HepG2 (cell line): ENCODE data around the gene FAM89B. TPM values are rescaled to one million over a fixed set of nuclear protein-coding genes. Genes with fewer than 3 reads are reported as not detected.

ENCODE experiments used
- ARID4A ChIP-seq: sonication (generic); formaldehyde crosslinking; IDR thresholded peaks from 2 replicates; pipeline ENCODE4 v1.5.0; 2020; ENCODE audit warnings: mild to moderate bottlenecking, missing genetic modification reagents, borderline replicate concordance
- ATF3 ChIP-seq: sonication (generic); formaldehyde crosslinking; IDR thresholded peaks from 2 replicates; pipeline ENCODE4 v1.4.0; 2020; ENCODE audit warnings: missing genetic modification reagents
- DZIP1 ChIP-seq: sonication (generic); formaldehyde crosslinking; IDR thresholded peaks from 2 replicates; pipeline ENCODE4 v1.5.0; 2020; ENCODE audit warnings: mild to moderate bottlenecking, missing genetic modification reagents
- FOXP1 ChIP-seq, 2 experiments: fragments of 450-650 bp in 1 of 2; IDR thresholded peaks; 2 replicates each; pipeline ENCODE4 v1.6.1; 2017 to 2018; ENCODE audit warnings: antibody characterized with exemption in 1 of 2
- GATAD1 ChIP-seq: IDR thresholded peaks from 2 replicates; pipeline ENCODE4 v1.6.1; 2016; ENCODE audit warnings: missing genetic modification reagents, missing compliant biosample characterization
- HNF4A ChIP-seq: sonication (generic); formaldehyde crosslinking; IDR thresholded peaks from 2 replicates; pipeline ENCODE4 v1.4.0; 2020; ENCODE audit warnings: missing genetic modification reagents
- NR2C2 ChIP-seq: sonication (generic); formaldehyde crosslinking; IDR thresholded peaks from 2 replicates; pipeline ENCODE4 v1.4.0; 2020; ENCODE audit warnings: missing genetic modification reagents, mild to moderate bottlenecking, moderate library complexity, borderline replicate concordance
- SALL2 ChIP-seq: sonication (generic); formaldehyde crosslinking; IDR thresholded peaks from 2 replicates; pipeline ENCODE4 v1.8.1; 2023; ENCODE audit warnings: mild to moderate bottlenecking, missing genetic modification reagents, inconsistent platforms
- SOX5 ChIP-seq: IDR thresholded peaks from 2 replicates; pipeline ENCODE4 v1.6.1; 2016; ENCODE audit warnings: borderline replicate concordance
- THAP9 ChIP-seq: sonication (generic); formaldehyde crosslinking; IDR thresholded peaks from 2 replicates; pipeline ENCODE4; 2020; ENCODE audit warnings: missing genetic modification reagents, mild to moderate bottlenecking, borderline replicate concordance
- ZFAT ChIP-seq: sonication (generic); formaldehyde crosslinking; conservative IDR thresholded peaks from 2 replicates; pipeline ENCODE4 v1.8.1; 2023; ENCODE audit warnings: missing genetic modification reagents, inconsistent platforms
- ZNF264 ChIP-seq: sonication (generic); formaldehyde crosslinking; IDR thresholded peaks from 2 replicates; pipeline ENCODE4 v1.4.0; 2020; ENCODE audit warnings: missing genetic modification reagents
- ZNF317 ChIP-seq: sonication (generic); formaldehyde crosslinking; IDR thresholded peaks from 2 replicates; pipeline ENCODE4 v1.5.0; 2020; ENCODE audit warnings: mild to moderate bottlenecking, missing genetic modification reagents
- ZNF501 ChIP-seq: sonication (generic); formaldehyde crosslinking; IDR thresholded peaks from 2 replicates; pipeline ENCODE4 v1.5.1; 2020; ENCODE audit warnings: mild to moderate bottlenecking, moderate library complexity, missing genetic modification reagents
- ZNF512 ChIP-seq: sonication (generic); formaldehyde crosslinking; IDR thresholded peaks from 2 replicates; pipeline ENCODE4 v1.4.0; 2020; ENCODE audit warnings: mild to moderate bottlenecking, missing genetic modification reagents
- ZNF547 ChIP-seq: sonication (generic); formaldehyde crosslinking; IDR thresholded peaks from 2 replicates; pipeline ENCODE4 v1.5.1; 2020; ENCODE audit warnings: mild to moderate bottlenecking, missing genetic modification reagents
- ZNF790 ChIP-seq: sonication (generic); formaldehyde crosslinking; IDR thresholded peaks from 2 replicates; pipeline ENCODE4 v1.8.0; 2022; ENCODE audit warnings: missing genetic modification reagents, mild to moderate bottlenecking, borderline replicate concordance
- polyA plus RNA-seq, 8 experiments: library from polyadenylated mRNA; depleted of rRNA in 3 of 8; stranded (reverse) in 7 of 8; unstranded in 1 of 8; fragments of >200 nt; fragmentation: Illumina TruSeq in 4 of 8; extraction: Trizol in 4 of 8; gene quantifications; 2 replicates each; pipeline versions ENCODE4 v1.2.1 to v1.2.3, GENCODE V29; 2011 to 2016; ENCODE audit warnings: low read depth in 4 of 8, missing spikeins in 1 of 8, mixed read lengths in 1 of 8; ENCODE audit not compliant: insufficient read depth in 1 of 8
- total RNA-seq, 5 experiments: library from RNA; depleted of rRNA; stranded (reverse); fragments of >200 nt; fragmentation: Illumina TruSeq; extraction: Trizol; gene quantifications; 2 replicates each; pipeline ENCODE4 v1.2.3, GENCODE V29; 2016; ENCODE audit warnings: low read depth in 1 of 5

Gene FAM89B
- total and polyA plus RNA-seq, 2 of the 13 experiments (the other 11 are each of a cell fraction or from before 2014, with no cell fraction given) = 5.7 to 8.0 TPM

GRCh38 chr11:65540290-65541092 is 31.8 kb upstream of the FAM89B start (continued):
- TF ChIP-seq THAP9 (CRISPR knock-in tag) (no peak), ZFAT (CRISPR knock-in tag) (no peak), ZNF790 (CRISPR knock-in tag) (no peak), ZNF547 (CRISPR knock-in tag) (no peak), ZNF264 (CRISPR knock-in tag) (no peak), GATAD1 (CRISPR knock-in tag) (no peak), ZNF317 (no peak), ZNF512 (CRISPR knock-in tag) (no peak), FOXP1 (IDR thresholded peaks at IDR 0.05) (no peak), FOXP1 (CRISPR knock-in tag; IDR thresholded peaks at IDR 0.05) (no peak), SOX5 (CRISPR knock-in tag) (no peak), ARID4A (peak; percentile 32; the same call in 1 of the 2 replicates), HNF4A (no peak), DZIP1 (no peak), ATF3 (CRISPR knock-in tag) (no peak), SALL2 (CRISPR knock-in tag) (no peak), ZNF501 (CRISPR knock-in tag) (no peak), NR2C2 (CRISPR knock-in tag) (no peak)
